ENCODE data around the gene THAP12. TPM values are rescaled to one million over a fixed set of nuclear protein-coding genes. Genes with fewer than 3 reads are reported as not detected.

THAP12 gene
- total and polyA plus RNA-seq, 2 donors (not counting 3 experiments of a cell fraction or from before 2014, with no cell fraction given) = 12.2 to 36.7 TPM

DNA sequence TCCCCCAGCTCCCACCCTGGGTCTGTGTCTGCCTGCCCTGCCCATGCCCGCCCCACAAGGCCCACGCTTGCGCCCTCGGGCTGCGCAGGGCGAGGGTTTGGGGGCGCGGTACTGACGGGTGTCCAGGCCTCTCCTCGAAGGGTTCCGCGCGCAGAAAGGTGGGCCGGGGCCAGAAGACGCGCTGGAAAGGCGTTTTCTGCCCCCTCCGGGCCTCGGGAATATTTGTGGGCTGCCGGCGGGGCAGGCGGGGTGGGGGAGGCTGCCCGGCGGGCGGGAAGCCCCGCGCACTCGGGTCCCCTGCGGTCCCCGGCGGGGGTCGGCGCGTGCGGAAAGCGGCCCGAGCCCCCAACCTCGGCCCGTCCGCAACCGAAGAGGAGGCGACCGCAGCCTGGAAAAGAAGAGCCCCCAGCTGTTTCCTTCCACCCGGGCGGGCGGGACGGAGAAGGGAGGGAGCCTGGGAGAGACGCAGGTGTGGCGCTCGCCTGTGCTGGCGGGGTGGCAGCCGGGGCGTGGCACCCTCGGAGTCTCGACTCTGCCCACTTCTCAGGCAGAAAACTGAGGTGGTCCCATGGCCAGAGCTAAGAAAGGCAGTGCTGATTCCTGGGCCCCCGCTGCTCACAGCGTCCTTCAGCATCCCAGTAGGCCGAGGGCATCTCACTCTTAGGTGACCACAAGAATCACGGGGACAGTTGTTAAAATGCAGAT lies 59.0 kb downstream of the THAP12 start:
- intact Hi-C loops (cut with micrococcal nuclease) = no loop called here
- no TSS peak for BruUV-seq (replicated peaks)
- ChIA-PET CTCF (interaction anchor here (1.2 to 19.5 kb wide), 4 partner anchors 112 to 190 kb away, joined by 3 to 321 read pairs (median 5); partner anchors contain the start of gene WNT11), POLR2A (no interaction called here)
- Histone ChIP-seq H3K4me1 (ENCODE audit: control insufficient read depth, extremely low read depth, insufficient read depth, low read length) (no peaks in the 10 kb centered on the region), H3K79me2 (ENCODE audit: control insufficient read depth, insufficient read depth, low read length) (no peaks in the 10 kb centered on the region), H3K4me3 (replicated peaks in 1 of 3; ENCODE audit: insufficient read depth in 1 of 3, low read depth in 1 of 3, low read length in 3 of 3) (no peak overlapping the region), H3K9me3 (replicated peaks; ENCODE audit: control insufficient read depth, insufficient read depth, low read length) (no peaks in the 10 kb centered on the region), H4K20me1 (replicated peaks; ENCODE audit: control insufficient read depth, extremely low read depth, insufficient read depth, low read length) (no peaks in the 10 kb centered on the region), H3K36me3 (ENCODE audit: control insufficient read depth in 2 of 2, extremely low read depth in 1 of 2, insufficient read depth in 2 of 2, low read length in 2 of 2) (no peaks in the 10 kb centered on the region), H3K4me2 (ENCODE audit: insufficient read depth, low read length) (no peak overlapping the region), H3K27ac (ENCODE audit: insufficient read depth, low read depth, low read length) (no peak overlapping the region), H3K9ac (replicated peaks; ENCODE audit: extremely low read depth, insufficient read depth, low read length) (no peak overlapping the region), H3K9me1 (replicated peaks; ENCODE audit: control insufficient read depth, extremely low read depth, insufficient read depth, low read length) (no peaks in the 10 kb centered on the region), H3K27me3 (ENCODE audit: control insufficient read depth in 2 of 2, insufficient read depth in 2 of 2, low read length in 2 of 2) (peaks cover 16 to 25% of the 10 kb centered on the region in 2 experiments), H2AFZ (ENCODE audit: low read depth, low read length) (no peak overlapping the region)
- TF ChIP-seq POLR2A (IDR thresholded peaks at IDR 0.05; ENCODE audit: low read depth, low read length) = no peak
- peak; percentile 55 for TF ChIP-seq EZH2 (IDR thresholded peaks at IDR 0.05; ENCODE audit: borderline replicate concordance, low read depth, low read length, severe bottlenecking)
- FAIRE-seq (no peak), DNase-seq (ENCODE audit: low read depth, low spot score) (no peak)
- dilution Hi-C loops (cut with MboI; ENCODE audit: extremely low pct_ligation_motif_present, low sequenced_read_pairs) = no loop called here

DNA sequence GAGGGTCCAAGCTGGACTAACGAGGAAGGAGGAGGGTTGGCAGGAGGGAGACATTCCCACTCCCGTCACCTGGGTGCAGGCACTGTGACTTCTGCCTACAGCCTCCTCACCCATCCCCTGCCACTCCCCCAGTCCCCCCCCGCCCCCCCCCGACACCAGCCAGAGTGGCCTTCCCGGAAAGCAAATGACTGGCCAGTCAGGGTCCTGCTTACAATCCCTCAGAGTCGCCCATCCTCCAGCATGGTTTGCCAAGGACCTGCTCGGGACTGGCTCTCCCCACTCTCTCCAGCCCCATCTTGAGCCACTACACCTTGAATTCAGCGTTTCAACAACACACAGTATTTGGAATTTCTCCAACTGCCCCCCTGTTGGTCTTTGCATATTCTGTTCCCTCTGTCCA lies 59.6 kb downstream of the THAP12 start:
- Histone ChIP-seq H3K79me2 (ENCODE audit: control insufficient read depth, insufficient read depth, low read length) (no peaks in the 10 kb centered on the region), H3K36me3 (ENCODE audit: control insufficient read depth in 2 of 2, extremely low read depth in 1 of 2, insufficient read depth in 2 of 2, low read length in 2 of 2) (no peaks in the 10 kb centered on the region), H3K27ac (ENCODE audit: insufficient read depth, low read depth, low read length) (no peak overlapping the region), H2AFZ (ENCODE audit: low read depth, low read length) (no peak overlapping the region), H3K9me3 (replicated peaks; ENCODE audit: control insufficient read depth, insufficient read depth, low read length) (no peaks in the 10 kb centered on the region), H3K9ac (replicated peaks; ENCODE audit: extremely low read depth, insufficient read depth, low read length) (no peak overlapping the region), H4K20me1 (replicated peaks; ENCODE audit: control insufficient read depth, extremely low read depth, insufficient read depth, low read length) (no peaks in the 10 kb centered on the region), H3K27me3 (ENCODE audit: control insufficient read depth in 2 of 2, insufficient read depth in 2 of 2, low read length in 2 of 2) (peaks cover 16 to 25% of the 10 kb centered on the region in 2 experiments), H3K4me1 (ENCODE audit: control insufficient read depth, extremely low read depth, insufficient read depth, low read length) (no peaks in the 10 kb centered on the region), H3K9me1 (replicated peaks; ENCODE audit: control insufficient read depth, extremely low read depth, insufficient read depth, low read length) (no peaks in the 10 kb centered on the region), H3K4me3 (replicated peaks in 1 of 3; ENCODE audit: insufficient read depth in 1 of 3, low read depth in 1 of 3, low read length in 3 of 3) (no peak overlapping the region), H3K4me2 (ENCODE audit: insufficient read depth, low read length) (no peak overlapping the region)
- CTCF ChIA-PET = interaction anchor here (0.9 to 19.5 kb wide), 5 partner anchors 12 to 360 kb away, joined by 3 to 321 read pairs (median 4); partner anchors contain the start of gene WNT11
- FAIRE-seq = no peak
- DNase-seq (ENCODE audit: low read depth, low spot score) = no peak
- no peak for TF ChIP-seq JUN (IDR thresholded peaks at IDR 0.05; ENCODE audit: borderline replicate concordance, insufficient read depth, insufficient read length, low read depth)
- no peak for TF ChIP-seq MYC (IDR thresholded peaks at IDR 0.05; ENCODE audit: low read depth, low read length)
- no peak for TF ChIP-seq EZH2 (IDR thresholded peaks at IDR 0.05; ENCODE audit: borderline replicate concordance, low read depth, low read length, severe bottlenecking)
- intact Hi-C loops (cut with micrococcal nuclease) = no loop called here
- BruUV-seq (replicated peaks) = no TSS peak
- dilution Hi-C loops (cut with MboI; ENCODE audit: extremely low pct_ligation_motif_present, low sequenced_read_pairs) = no loop called here
- POLR2A ChIA-PET = no interaction called here

Data from endothelial cell of umbilical vein (primary cell).